Measurements from ENCODE around the gene LMO7. TPM values are rescaled to one million over a fixed set of nuclear protein-coding genes. Genes with fewer than 3 reads are reported as not detected.

Gene LMO7
- total RNA-seq, 1 donor from 2014 or later: 239 TPM

GRCh38 chr13:75607447-75607846 is 28.7 kb upstream of the LMO7 start:
- DNase-seq (ENCODE audit: extremely low spot score, unreplicated experiment): no peak
- H3K4me1 Mint-ChIP-seq (ENCODE audit: unreplicated experiment): no peaks in the 10 kb centered on the region
- no peaks in the 10 kb centered on the region for H3K9me3 Mint-ChIP-seq (ENCODE audit: unreplicated experiment)
- H3K36me3 Mint-ChIP-seq (ENCODE audit: unreplicated experiment): peaks cover 13% of the 10 kb centered on the region
- H3K27me3 Mint-ChIP-seq (ENCODE audit: unreplicated experiment): no peaks in the 10 kb centered on the region
- TF ChIP-seq CTCF (IDR thresholded peaks at IDR 0.05): no peak
- no peak overlapping the region for H3K4me3 Mint-ChIP-seq (ENCODE audit: unreplicated experiment)
- H3K27ac Mint-ChIP-seq (ENCODE audit: unreplicated experiment): no peak overlapping the region

- Mint-ChIP-seq H3K4me1 (ENCODE audit: unreplicated experiment) (no peaks in the 10 kb centered on the region), H3K27ac (ENCODE audit: unreplicated experiment) (no peak overlapping the region), H3K27me3 (ENCODE audit: unreplicated experiment) (no peaks in the 10 kb centered on the region), H3K9me3 (ENCODE audit: unreplicated experiment) (peaks cover 6% of the 10 kb centered on the region), H3K36me3 (ENCODE audit: unreplicated experiment) (peaks cover 19% of the 10 kb centered on the region), H3K4me3 (ENCODE audit: unreplicated experiment) (no peak overlapping the region)
- no peak for DNase-seq (ENCODE audit: extremely low spot score, unreplicated experiment)
- no peak for TF ChIP-seq CTCF (IDR thresholded peaks at IDR 0.05)
Measured at GRCh38 chr13:75610466-75610865, 25.7 kb upstream of the LMO7 start.

GRCh38 chr13:75612354-75612753 is 23.8 kb upstream of the LMO7 start:
- H3K4me1 Mint-ChIP-seq (ENCODE audit: unreplicated experiment): peaks cover 1% of the 10 kb centered on the region
- no peak for TF ChIP-seq CTCF (IDR thresholded peaks at IDR 0.05)
- no peak overlapping the region for H3K4me3 Mint-ChIP-seq (ENCODE audit: unreplicated experiment)
- H3K36me3 Mint-ChIP-seq (ENCODE audit: unreplicated experiment): peaks cover 13% of the 10 kb centered on the region
- H3K27ac Mint-ChIP-seq (ENCODE audit: unreplicated experiment): no peak overlapping the region
- peaks cover 6% of the 10 kb centered on the region for H3K9me3 Mint-ChIP-seq (ENCODE audit: unreplicated experiment)
- no peaks in the 10 kb centered on the region for H3K27me3 Mint-ChIP-seq (ENCODE audit: unreplicated experiment)
- no peak for DNase-seq (ENCODE audit: extremely low spot score, unreplicated experiment)

- Mint-ChIP-seq H3K36me3 (ENCODE audit: unreplicated experiment) (peaks cover 15% of the 10 kb centered on the region), H3K4me1 (ENCODE audit: unreplicated experiment) (peaks cover 38% of the 10 kb centered on the region), H3K4me3 (ENCODE audit: unreplicated experiment) (no peak overlapping the region), H3K27ac (ENCODE audit: unreplicated experiment) (no peak overlapping the region), H3K9me3 (ENCODE audit: unreplicated experiment) (peaks cover 6% of the 10 kb centered on the region), H3K27me3 (ENCODE audit: unreplicated experiment) (no peaks in the 10 kb centered on the region)
- TF ChIP-seq CTCF (IDR thresholded peaks at IDR 0.05): no peak
- no peak for DNase-seq (ENCODE audit: extremely low spot score, unreplicated experiment)
Measured at GRCh38 chr13:75617230-75617629, 18.9 kb upstream of the LMO7 start.

GRCh38 chr13:75618308-75618707 is 17.8 kb upstream of the LMO7 start:
- H3K9me3 Mint-ChIP-seq (ENCODE audit: unreplicated experiment): no peaks in the 10 kb centered on the region
- H3K27ac Mint-ChIP-seq (ENCODE audit: unreplicated experiment): no peak overlapping the region
- peaks cover 15% of the 10 kb centered on the region for H3K36me3 Mint-ChIP-seq (ENCODE audit: unreplicated experiment)
- H3K4me3 Mint-ChIP-seq (ENCODE audit: unreplicated experiment): no peak overlapping the region
- H3K4me1 Mint-ChIP-seq (ENCODE audit: unreplicated experiment): peaks cover 49% of the 10 kb centered on the region
- no peaks in the 10 kb centered on the region for H3K27me3 Mint-ChIP-seq (ENCODE audit: unreplicated experiment)
- DNase-seq (ENCODE audit: extremely low spot score, unreplicated experiment): no peak
- TF ChIP-seq CTCF (IDR thresholded peaks at IDR 0.05): no peak
